ENCODE results near the gene NXPE3.

NXPE3 gene

GRCh38 chr3:101865751-101866509 is 86.9 kb downstream of the NXPE3 start:
- in situ Hi-C loops (cut with MboI; ENCODE audit: low sequenced_read_pairs, unreplicated experiment), result no loop called here
- DNase-seq (ENCODE audit: low spot score), result no peak
- no peak for TF ChIP-seq CTCF (IDR thresholded peaks at IDR 0.05; ENCODE audit: borderline replicate concordance, control extremely low read depth, extremely low read depth, insufficient read depth, missing control alignments)

- in situ Hi-C loops (cut with MboI; ENCODE audit: low sequenced_read_pairs, unreplicated experiment), result no loop called here
- no peak for TF ChIP-seq CTCF (IDR thresholded peaks at IDR 0.05; ENCODE audit: borderline replicate concordance, control extremely low read depth, extremely low read depth, insufficient read depth, missing control alignments)
Measured at GRCh38 chr3:101867511-101867910, 88.5 kb downstream of the NXPE3 start.

GRCh38 chr3:101867996-101868395 is 89.0 kb downstream of the NXPE3 start:
- no peak for TF ChIP-seq CTCF (IDR thresholded peaks at IDR 0.05; ENCODE audit: borderline replicate concordance, control extremely low read depth, extremely low read depth, insufficient read depth, missing control alignments)
- no peak for DNase-seq (ENCODE audit: low spot score)
- in situ Hi-C loops (cut with MboI; ENCODE audit: low sequenced_read_pairs, unreplicated experiment), result no loop called here

More at GRCh38 chr3:101867511-101867910, 88.5 kb downstream of the NXPE3 start:
- no peak for DNase-seq (ENCODE audit: low spot score)

GRCh38 chr3:101868534-101869464 is 89.8 kb downstream of the NXPE3 start:
- in situ Hi-C loops (cut with MboI; ENCODE audit: low sequenced_read_pairs, unreplicated experiment), result no loop called here
- DNase-seq (ENCODE audit: low spot score), result no peak
- TF ChIP-seq CTCF (IDR thresholded peaks at IDR 0.05; ENCODE audit: borderline replicate concordance, control extremely low read depth, extremely low read depth, insufficient read depth, missing control alignments), result no peak

GRCh38 chr3:101870138-101870537 is 91.1 kb downstream of the NXPE3 start:
- DNase-seq (ENCODE audit: low spot score), result no peak
- no peak for TF ChIP-seq CTCF (IDR thresholded peaks at IDR 0.05; ENCODE audit: borderline replicate concordance, control extremely low read depth, extremely low read depth, insufficient read depth, missing control alignments)
- in situ Hi-C loops (cut with MboI; ENCODE audit: low sequenced_read_pairs, unreplicated experiment), result no loop called here

- in situ Hi-C loops (cut with MboI; ENCODE audit: low sequenced_read_pairs, unreplicated experiment), result no loop called here
- TF ChIP-seq CTCF (IDR thresholded peaks at IDR 0.05; ENCODE audit: borderline replicate concordance, control extremely low read depth, extremely low read depth, insufficient read depth, missing control alignments), result no peak
- DNase-seq (ENCODE audit: low spot score), result no peak
Measured at GRCh38 chr3:101873619-101874018, 94.6 kb downstream of the NXPE3 start.
